SK-N-MC (cell line): ENCODE data around the gene OR2W3.
A peak's percentile ranks its signal among the peaks of the same experiment; 100 is the strongest.

Source experiments
- DNase-seq: peaks from one replicate; pipeline ENCODE4 v3.0.0-alpha.2; 2011; ENCODE audit warnings: low read depth, low spot score
- H3K27ac ChIP-seq: fragments of 200-600 bp; sonication (generic); 2 replicates; pipeline ENCODE4 v1.5.1; 2016; ENCODE audit warnings: mixed run types
- H3K36me3 ChIP-seq: fragments of 200-600 bp; sonication (generic); 2 replicates; pipeline ENCODE4 v1.6.1; 2017; ENCODE audit warnings: antibody characterized with exemption, low read length, mixed read lengths; ENCODE audit not compliant: insufficient read depth
- H3K4me3 ChIP-seq: fragments of 200-600 bp; sonication (generic); 2 replicates; pipeline ENCODE4 v1.5.1; 2016
- H3K9ac ChIP-seq: fragments of 200-600 bp; sonication (generic); 2 replicates; pipeline ENCODE4 v1.8.0; 2017; ENCODE audit warnings: mixed run types, mixed read lengths; ENCODE audit not compliant: insufficient read length
- H3K9me3 ChIP-seq: fragments of 200-600 bp; sonication (generic); 2 replicates; pipeline ENCODE4 v1.6.1; 2017; ENCODE audit warnings: low read depth, mild to moderate bottlenecking, antibody characterized with exemption, low read length, moderate library complexity, mixed read lengths
- EZH2 ChIP-seq: fragments of 200-600 bp; sonication (generic); IDR thresholded peaks from one replicate; pipeline ENCODE4 v1.6.1; 2017; ENCODE audit warnings: antibody characterized with exemption
- FOXP2 ChIP-seq: optimal IDR thresholded peaks from 2 replicates; pipeline ENCODE3; 2011; ENCODE audit warnings: mild to moderate bottlenecking, moderate library complexity; ENCODE audit not compliant: insufficient read depth; ENCODE audit errors: extremely low read length, control extremely low read depth
- POLR2AphosphoS5 ChIP-seq: IDR thresholded peaks from 2 replicates; pipeline ENCODE4 v1.6.1; 2012; ENCODE audit warnings: mild to moderate bottlenecking, low read depth, low read length, borderline replicate concordance

Gene OR2W3

GRCh38 chr1:247895163-247895637, at the start of gene OR2W3:
Gene OR2W3, plus strand, starts transcription at chr1:247895587. Its CDS starts 0 bp downstream, at chr1:247895587.
- no peak for DNase-seq
- H3K4me3 ChIP-seq: no peak within 1 kb of the TSS
- H3K9ac ChIP-seq: no peak within 1 kb of the TSS
- TF ChIP-seq EZH2 (no peak), POLR2AphosphoS5 (no peak), FOXP2 (no peak)
- no peaks in the 10 kb centered on the region for H3K36me3 ChIP-seq
- H3K9me3 ChIP-seq: no peaks in the 10 kb centered on the region
- H3K27ac ChIP-seq: no peak within 1 kb of the TSS

DNA sequence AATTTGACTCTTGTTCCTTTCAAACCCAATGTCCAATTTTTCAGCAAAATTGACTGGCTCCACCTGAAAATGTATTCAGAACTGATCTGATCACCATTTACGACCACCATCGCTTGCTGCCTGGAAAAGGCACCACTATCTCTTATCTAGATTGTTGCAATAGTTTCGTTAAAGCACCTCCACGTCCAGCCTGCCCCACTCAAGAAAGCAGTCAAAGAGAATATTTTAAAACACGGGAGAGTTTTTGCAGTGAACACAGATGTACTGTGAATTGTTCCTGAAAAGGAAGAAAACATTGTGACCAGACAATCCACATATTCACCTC, 49.7 kb upstream of the OR2W3 start:
- DNase-seq: no peak
- no peak overlapping the region for H3K9ac ChIP-seq
- H3K27ac ChIP-seq: no peak overlapping the region
- no peaks in the 10 kb centered on the region for H3K9me3 ChIP-seq
- H3K36me3 ChIP-seq: no peaks in the 10 kb centered on the region
- H3K4me3 ChIP-seq: no peak overlapping the region
- TF ChIP-seq FOXP2 (no peak), POLR2AphosphoS5 (no peak), EZH2 (no peak)

DNA sequence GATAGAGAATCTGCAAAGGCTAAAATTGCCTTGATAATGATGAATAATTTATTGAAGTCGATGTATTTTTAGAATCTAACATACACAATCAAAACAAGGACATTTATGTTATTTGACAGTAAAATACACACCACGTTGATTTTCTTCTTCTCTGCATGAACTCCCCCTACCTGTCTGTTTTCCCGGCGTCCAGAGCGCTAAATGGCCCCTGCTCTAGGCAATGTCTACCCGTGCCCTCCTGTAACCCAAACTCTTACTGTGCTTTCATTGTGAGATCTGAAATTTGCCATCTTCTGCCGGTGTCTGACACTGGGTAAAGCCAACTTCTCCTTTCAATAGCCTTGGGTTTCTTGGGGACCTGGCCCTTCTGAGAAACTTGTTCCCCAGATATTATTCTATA, 47.0 kb upstream of the OR2W3 start:
- Histone ChIP-seq H3K9ac (no peak overlapping the region), H3K9me3 (no peaks in the 10 kb centered on the region), H3K36me3 (no peaks in the 10 kb centered on the region), H3K27ac (no peak overlapping the region), H3K4me3 (no peak overlapping the region)
- no peak for TF ChIP-seq FOXP2
- TF ChIP-seq EZH2: no peak
- no peak for TF ChIP-seq POLR2AphosphoS5
- DNase-seq: no peak

GRCh38 chr1:247849616-247850015, 45.8 kb upstream of the OR2W3 start:
- no peak for DNase-seq
- H3K36me3 ChIP-seq: no peaks in the 10 kb centered on the region

GRCh38 chr1:247854899-247855545, 40.4 kb upstream of the OR2W3 start:
- H3K36me3 ChIP-seq: no peaks in the 10 kb centered on the region
- TF ChIP-seq EZH2: no peak
- TF ChIP-seq FOXP2: no peak
- TF ChIP-seq POLR2AphosphoS5: no peak
- no peaks in the 10 kb centered on the region for H3K9me3 ChIP-seq
- no peak overlapping the region for H3K9ac ChIP-seq
- no peak for DNase-seq
- H3K27ac ChIP-seq: no peak overlapping the region
- no peak overlapping the region for H3K4me3 ChIP-seq

More at GRCh38 chr1:247849616-247850015, 45.8 kb upstream of the OR2W3 start:
- H3K4me3 ChIP-seq: no peak overlapping the region
- H3K9ac ChIP-seq: no peak overlapping the region
- H3K27ac ChIP-seq: no peak overlapping the region
- H3K9me3 ChIP-seq: no peaks in the 10 kb centered on the region
- TF ChIP-seq POLR2AphosphoS5 (no peak), FOXP2 (no peak), EZH2 (no peak)

GRCh38 chr1:247855911-247856310, 39.5 kb upstream of the OR2W3 start:
- no peak for DNase-seq

DNA sequence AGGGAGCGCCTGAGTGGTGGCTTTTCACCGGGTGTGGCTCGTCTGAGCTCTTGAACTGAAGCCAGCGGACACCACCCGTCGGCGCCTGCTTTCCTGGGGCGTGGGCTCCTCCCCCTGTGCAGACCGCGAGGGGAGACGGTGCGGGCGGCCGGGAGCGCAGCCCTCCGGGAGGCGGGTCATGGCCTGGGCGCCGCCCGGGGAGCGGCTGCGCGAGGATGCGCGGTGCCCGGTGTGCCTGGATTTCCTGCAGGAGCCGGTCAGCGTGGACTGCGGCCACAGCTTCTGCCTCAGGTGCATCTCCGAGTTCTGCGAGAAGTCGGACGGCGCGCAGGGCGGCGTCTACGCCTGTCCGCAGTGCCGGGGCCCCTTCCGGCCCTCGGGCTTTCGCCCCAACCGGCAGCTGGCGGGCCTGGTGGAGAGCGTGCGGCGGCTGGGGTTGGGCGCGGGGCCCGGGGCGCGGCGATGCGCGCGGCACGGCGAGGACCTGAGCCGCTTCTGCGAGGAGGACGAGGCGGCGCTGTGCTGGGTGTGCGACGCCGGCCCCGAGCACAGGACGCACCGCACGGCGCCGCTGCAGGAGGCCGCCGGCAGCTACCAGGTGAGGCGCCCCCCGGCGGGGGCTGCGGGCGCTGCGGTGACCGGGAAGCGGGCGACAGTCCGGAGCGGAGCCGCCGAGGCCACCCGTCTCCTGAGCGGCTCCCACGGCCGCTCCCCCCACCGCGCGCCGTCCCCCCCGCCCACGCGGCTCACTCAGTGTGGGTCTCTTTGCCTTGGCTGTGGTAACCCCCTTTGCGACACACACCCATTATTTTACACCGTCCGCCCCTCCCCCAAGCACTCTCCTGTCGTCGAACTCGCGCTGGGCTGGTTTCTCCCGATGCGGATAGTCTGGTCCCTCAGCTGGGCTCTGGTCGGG, 38.1 kb upstream of the OR2W3 start, which contains the start of gene TRIM58:
Gene TRIM58, plus strand, starts transcription at position 119 of the 916 bp plus-strand sequence. Its CDS starts 60 bp downstream, at position 179.
- Histone ChIP-seq H3K9me3 (no peaks in the 10 kb centered on the region), H3K4me3 (peak within 1 kb of the TSS; percentile 80), H3K36me3 (no peaks in the 10 kb centered on the region), H3K27ac (no peak within 1 kb of the TSS), H3K9ac (peak within 1 kb of the TSS; percentile 47)
- TF ChIP-seq POLR2AphosphoS5 (0 out of 2 replicates have a peak, but pooled peaks have one; percentile 18), FOXP2 (no peak), EZH2 (no peak)
- no peak for DNase-seq

More at GRCh38 chr1:247855911-247856310, 39.5 kb upstream of the OR2W3 start:
- Histone ChIP-seq H3K9me3 (no peaks in the 10 kb centered on the region), H3K9ac (no peak overlapping the region), H3K36me3 (no peaks in the 10 kb centered on the region), H3K4me3 (no peak overlapping the region), H3K27ac (no peak overlapping the region)
- TF ChIP-seq EZH2: no peak

- DNase-seq: no peak
- H3K9ac ChIP-seq: no peak overlapping the region
- no peak for TF ChIP-seq EZH2
- TF ChIP-seq FOXP2: no peak
- no peak for TF ChIP-seq POLR2AphosphoS5
- no peaks in the 10 kb centered on the region for H3K9me3 ChIP-seq
- H3K27ac ChIP-seq: no peak overlapping the region
- H3K4me3 ChIP-seq: peak overlapping the region; percentile 80
- no peaks in the 10 kb centered on the region for H3K36me3 ChIP-seq
Measured at GRCh38 chr1:247857985-247858619, 37.3 kb upstream of the OR2W3 start.
